CD4-positive, alpha-beta T cell (primary cell): ENCODE measurements around the gene HHAT. TPM values are rescaled to one million over a fixed set of nuclear protein-coding genes. Genes with fewer than 3 reads are reported as not detected.

Experiments
- ATAC-seq: fragments of 200-7000 bp; cut with Tn5 transposase; one replicate; pipeline ENCODE4 v1.10.0; 2022; ENCODE audit warnings: mild to moderate bottlenecking; ENCODE audit not compliant: poor library complexity
- CTCF ChIA-PET: fragments of 350-600 bp; sonication (Branson Sonifier 250); formaldehyde crosslinking; loops from one replicate; lab custom pipeline; 2021; ENCODE audit warnings: antibody characterized with exemption, inconsistent platforms; lab: Charles Lee
- POLR2A ChIA-PET: fragments of 350-600 bp; sonication (Branson Sonifier 250); formaldehyde crosslinking; loops from one replicate; lab custom pipeline; 2021; ENCODE audit warnings: antibody characterized with exemption, inconsistent platforms; lab: Charles Lee
- DNase-seq, 14 experiments: peaks; one replicate each; pipeline ENCODE4 v3.0.0-alpha.2; 2013 to 2020; ENCODE audit warnings: mixed read lengths in 2 of 14
- H3K27ac ChIP-seq, 2 donors: one replicate each; pipeline versions ENCODE4 v1.5.1 to v1.7.0; 2013; ENCODE audit warnings: low read length in 2 of 2, low read depth in 1 of 2, mild to moderate bottlenecking in 1 of 2
- H3K27me3 ChIP-seq, 2 experiments: 1 replicate in 1 of 2; 2 replicates in 1 of 2; pipeline versions ENCODE4 v1.6.1 to v1.7.0; 2013; ENCODE audit warnings: low read length in 2 of 2, control low read depth in 1 of 2, mild to moderate bottlenecking in 1 of 2, moderate library complexity in 1 of 2; ENCODE audit not compliant: insufficient read depth in 2 of 2, control insufficient read depth in 1 of 2
- H3K36me3 ChIP-seq: one replicate; pipeline ENCODE4 v1.6.1; 2013; ENCODE audit warnings: low read length, control low read depth; ENCODE audit not compliant: insufficient read depth
- H3K4me1 ChIP-seq: one replicate; pipeline ENCODE4 v1.6.1; 2013; ENCODE audit warnings: low read length, control low read depth; ENCODE audit not compliant: insufficient read depth
- H3K4me3 ChIP-seq: one replicate; pipeline ENCODE4 v1.5.1; 2013; ENCODE audit warnings: mild to moderate bottlenecking, low read length, moderate library complexity
- H3K9me3 ChIP-seq, 2 experiments: 1 replicate in 1 of 2; 2 replicates in 1 of 2; pipeline versions ENCODE4 v1.6.1 to v1.7.0; 2013; ENCODE audit warnings: low read length in 2 of 2, mild to moderate bottlenecking in 2 of 2, control low read depth in 1 of 2, moderate library complexity in 1 of 2; ENCODE audit not compliant: control insufficient read depth in 1 of 2, insufficient read depth in 1 of 2
- H3K27ac Mint-ChIP-seq: one replicate; pipeline ENCODE4 v1.8.0; 2020; ENCODE audit warnings: mixed read lengths
- H3K27me3 Mint-ChIP-seq: one replicate; pipeline ENCODE4 v1.8.0; 2021; ENCODE audit warnings: mixed read lengths
- H3K36me3 Mint-ChIP-seq: one replicate; pipeline ENCODE4 v1.8.0; 2021; ENCODE audit warnings: low read depth, mixed read lengths
- H3K4me1 Mint-ChIP-seq: one replicate; pipeline ENCODE4 v1.8.0; 2021; ENCODE audit warnings: low read depth, mixed read lengths
- H3K4me3 Mint-ChIP-seq: one replicate; pipeline ENCODE4 v1.8.0; 2020; ENCODE audit warnings: mild to moderate bottlenecking, mixed read lengths
- H3K9me3 Mint-ChIP-seq: one replicate; pipeline ENCODE4 v1.8.0; 2020; ENCODE audit warnings: mixed read lengths
- intact Hi-C, 2 experiments: fragments of 100-400 bp; cut with DNase I in 1 of 2; cut with micrococcal nuclease in 1 of 2; formaldehyde crosslinking; loops; one replicate each; pipeline versions ENCODE4 v1.15.1 to v1.9.0; 2023 to 2025; cut with DNase I, micrococcal nuclease
- total RNA-seq, 174 experiments: library from RNA in 2 of 174; stranded (reverse) in 2 of 174; gene quantifications; one replicate each; pipeline ENCODE4 v1.2.3 and lab custom pipeline; 2021 to 2026
- TF ChIP-seq, protein P1 (sequence below): fragments of 200-600 bp; IDR thresholded peaks from one replicate; pipeline ENCODE4 v1.8.0; 2022; ENCODE audit warnings: antibody characterized with exemption, mild to moderate bottlenecking

The HHAT gene
- total RNA-seq, 2 experiments from 2014 or later: 3.1 to 3.3 TPM

DNA sequence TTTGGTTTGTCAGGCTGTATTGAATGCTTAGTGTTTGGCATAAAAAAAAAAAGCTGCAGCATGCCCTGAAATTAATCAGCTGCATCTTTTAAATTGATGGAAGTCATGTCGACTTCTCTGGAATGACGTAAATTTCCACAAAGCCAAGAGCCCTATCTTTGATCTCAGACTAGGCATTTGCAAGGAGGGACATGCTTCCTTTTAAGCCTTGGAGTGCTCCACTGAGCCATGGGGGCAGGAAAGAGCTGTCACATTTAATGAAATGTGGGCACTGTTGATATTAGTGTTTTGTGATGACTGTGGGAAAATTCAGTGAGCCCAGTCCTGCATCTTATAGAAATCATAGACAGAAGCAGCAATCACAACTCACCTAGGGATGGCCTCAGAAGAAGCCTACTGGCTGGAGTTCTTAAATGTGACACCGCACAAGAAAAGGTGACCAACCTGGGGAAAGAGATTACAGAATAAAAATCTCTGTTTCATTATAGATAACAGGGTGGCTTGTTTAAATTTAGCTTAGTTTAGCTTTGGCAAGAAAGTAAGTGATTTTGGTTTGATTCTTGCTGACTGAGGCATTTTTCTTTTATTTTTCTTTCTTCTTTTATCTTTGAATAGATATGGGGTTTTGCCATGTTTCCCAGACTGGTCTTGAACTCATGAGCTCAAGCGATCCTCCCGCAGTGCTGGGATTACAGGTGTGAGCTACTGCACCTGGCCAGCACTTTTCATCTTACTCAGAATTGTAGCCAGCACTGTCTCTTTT lies 188.2 kb downstream of the HHAT start:
- no peaks in the 10 kb centered on the region for H3K36me3 Mint-ChIP-seq
- intact Hi-C loops: no loop called here
- CTCF ChIA-PET: interaction anchor here (1.4 kb wide), 1 partner anchor 9 kb away, joined by 3 read pairs; no protein-coding TSS in a partner anchor

DNA sequence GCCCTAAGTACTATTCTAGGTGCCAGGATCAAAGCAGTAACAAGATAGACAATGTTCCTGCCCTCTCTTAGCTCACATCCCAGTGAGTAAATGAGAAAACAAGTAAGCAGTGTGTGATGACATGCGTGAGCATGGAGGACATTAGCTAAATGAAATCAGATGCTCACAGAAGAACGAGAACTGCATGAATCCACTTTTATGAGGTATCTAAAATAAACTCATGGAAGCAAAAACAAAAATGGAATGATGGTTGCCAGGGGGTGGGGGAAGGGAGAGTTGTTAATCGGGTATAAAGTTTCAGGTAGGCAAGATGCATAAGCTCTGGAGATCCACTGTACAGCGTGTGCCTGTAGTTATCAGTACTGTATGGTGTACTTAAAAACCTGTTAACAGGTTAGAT lies 195.1 kb downstream of the HHAT start:
- no peaks in the 10 kb centered on the region for H3K36me3 ChIP-seq
- no peak overlapping the region for H3K4me3 ChIP-seq
- DNase-seq (no peak), ATAC-seq (no peak)
- POLR2A ChIA-PET: no interaction called here
- H3K27me3 ChIP-seq: no peaks in the 10 kb centered on the region
- H3K36me3 Mint-ChIP-seq: no peaks in the 10 kb centered on the region
- H3K9me3 ChIP-seq: no peaks in the 10 kb centered on the region
- H3K27me3 Mint-ChIP-seq: no peaks in the 10 kb centered on the region
- no peak overlapping the region for H3K27ac Mint-ChIP-seq
- CTCF ChIA-PET: no interaction called here
- H3K4me1 ChIP-seq: no peaks in the 10 kb centered on the region
- H3K27ac ChIP-seq: no peak overlapping the region
- TF ChIP-seq, protein P1, sequence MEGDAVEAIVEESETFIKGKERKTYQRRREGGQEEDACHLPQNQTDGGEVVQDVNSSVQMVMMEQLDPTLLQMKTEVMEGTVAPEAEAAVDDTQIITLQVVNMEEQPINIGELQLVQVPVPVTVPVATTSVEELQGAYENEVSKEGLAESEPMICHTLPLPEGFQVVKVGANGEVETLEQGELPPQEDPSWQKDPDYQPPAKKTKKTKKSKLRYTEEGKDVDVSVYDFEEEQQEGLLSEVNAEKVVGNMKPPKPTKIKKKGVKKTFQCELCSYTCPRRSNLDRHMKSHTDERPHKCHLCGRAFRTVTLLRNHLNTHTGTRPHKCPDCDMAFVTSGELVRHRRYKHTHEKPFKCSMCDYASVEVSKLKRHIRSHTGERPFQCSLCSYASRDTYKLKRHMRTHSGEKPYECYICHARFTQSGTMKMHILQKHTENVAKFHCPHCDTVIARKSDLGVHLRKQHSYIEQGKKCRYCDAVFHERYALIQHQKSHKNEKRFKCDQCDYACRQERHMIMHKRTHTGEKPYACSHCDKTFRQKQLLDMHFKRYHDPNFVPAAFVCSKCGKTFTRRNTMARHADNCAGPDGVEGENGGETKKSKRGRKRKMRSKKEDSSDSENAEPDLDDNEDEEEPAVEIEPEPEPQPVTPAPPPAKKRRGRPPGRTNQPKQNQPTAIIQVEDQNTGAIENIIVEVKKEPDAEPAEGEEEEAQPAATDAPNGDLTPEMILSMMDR: no peak
- no peaks in the 10 kb centered on the region for H3K4me1 Mint-ChIP-seq
- H3K4me3 Mint-ChIP-seq: no peak overlapping the region
- intact Hi-C loops: no loop called here
- no peaks in the 10 kb centered on the region for H3K9me3 Mint-ChIP-seq

More for the DNA sequence above, 188.2 kb downstream of the HHAT start:
- Mint-ChIP-seq H3K27me3 (no peaks in the 10 kb centered on the region), H3K27ac (no peak overlapping the region), H3K4me1 (no peaks in the 10 kb centered on the region), H3K9me3 (no peaks in the 10 kb centered on the region), H3K4me3 (no peak overlapping the region)
- ATAC-seq: no peak
- TF ChIP-seq, protein P1: no peak
- no peaks in the 10 kb centered on the region for H3K9me3 ChIP-seq
- no peak overlapping the region for H3K27ac ChIP-seq
- no peaks in the 10 kb centered on the region for H3K27me3 ChIP-seq
- POLR2A ChIA-PET: no interaction called here
- H3K4me1 ChIP-seq: no peaks in the 10 kb centered on the region
- DNase-seq: no peak
- H3K36me3 ChIP-seq: no peaks in the 10 kb centered on the region
- H3K4me3 ChIP-seq: no peak overlapping the region

DNA sequence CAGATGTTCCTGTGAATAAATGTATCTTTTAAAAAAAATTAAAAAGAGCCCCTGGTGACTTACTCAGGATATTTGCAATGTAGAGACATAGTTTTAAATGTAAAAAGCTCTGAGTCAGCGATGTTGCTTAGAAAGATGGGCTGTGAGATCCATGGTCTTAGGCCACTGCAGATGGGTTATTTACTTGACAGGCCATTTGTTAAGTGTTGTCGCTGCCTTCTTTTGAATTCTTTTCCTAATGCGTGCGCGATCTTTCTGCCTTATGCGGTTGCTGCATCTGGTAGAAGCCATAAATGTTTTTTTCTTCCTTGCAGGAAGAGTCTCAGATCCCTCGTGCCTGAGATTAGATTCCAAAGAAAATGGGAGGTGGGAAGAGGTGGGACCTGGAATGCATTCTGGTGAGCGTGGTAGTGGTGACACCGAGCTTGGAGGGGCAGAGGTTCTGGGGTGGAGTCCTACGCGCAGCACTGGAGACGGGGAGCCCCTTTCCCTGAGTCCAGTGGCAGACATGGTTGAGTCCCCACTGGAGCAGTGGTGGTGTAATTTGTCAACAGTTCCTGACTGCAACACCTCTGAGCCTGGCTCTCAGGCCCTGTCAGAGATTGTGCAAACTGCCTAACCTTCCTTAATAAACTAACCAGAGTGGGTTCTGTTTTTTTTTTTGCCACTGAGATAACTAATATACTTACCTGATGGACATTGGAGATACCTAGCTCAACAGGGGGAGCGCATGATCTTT lies 197.2 kb downstream of the HHAT start:
- TF ChIP-seq, protein P1: no peak
- ChIA-PET CTCF (no interaction called here), POLR2A (no interaction called here)
- no peaks in the 10 kb centered on the region for H3K4me1 ChIP-seq
- no peaks in the 10 kb centered on the region for H3K27me3 Mint-ChIP-seq
- H3K27ac Mint-ChIP-seq: no peak overlapping the region
- no peak overlapping the region for H3K4me3 Mint-ChIP-seq
- DNase-seq (no peak), ATAC-seq (no peak)
- H3K4me1 Mint-ChIP-seq: no peaks in the 10 kb centered on the region
- H3K27me3 ChIP-seq: no peaks in the 10 kb centered on the region
- no peak overlapping the region for H3K4me3 ChIP-seq
- H3K36me3 Mint-ChIP-seq: no peaks in the 10 kb centered on the region
- no peak overlapping the region for H3K27ac ChIP-seq
- no peaks in the 10 kb centered on the region for H3K36me3 ChIP-seq
- intact Hi-C loops: no loop called here
- no peaks in the 10 kb centered on the region for H3K9me3 ChIP-seq
- H3K9me3 Mint-ChIP-seq: no peaks in the 10 kb centered on the region
